ENCODE results near the gene PLA2G7.
"Not testable (repeated sequence)": the region's sequence is repeated elsewhere in the genome, so short reads cannot be mapped to it uniquely, and the experiment has no call there.

The PLA2G7 gene

GRCh38 chr6:46758960-46759753 lies 24.0 kb upstream of the PLA2G7 start:
- Mint-ChIP-seq H3K36me3 (ENCODE audit: low read depth) (no peaks in the 10 kb centered on the region), H3K9me3 (no peaks in the 10 kb centered on the region), H3K27ac (no peak overlapping the region)

GRCh38 chr6:46757214-46757596 lies 22.0 kb upstream of the PLA2G7 start:
- Mint-ChIP-seq H3K27me3 (peaks cover 21% of the 10 kb centered on the region), H3K4me1 (ENCODE audit: low read depth) (no peaks in the 10 kb centered on the region), H3K9me3 (no peaks in the 10 kb centered on the region), H3K27ac (no peak overlapping the region), H3K36me3 (ENCODE audit: low read depth) (no peaks in the 10 kb centered on the region), H3K4me3 (no peak overlapping the region)
- DNase-seq = no peak

More at GRCh38 chr6:46758960-46759753, 24.0 kb upstream of the PLA2G7 start:
- Mint-ChIP-seq H3K27me3 (peaks cover 20% of the 10 kb centered on the region), H3K4me3 (no peak overlapping the region), H3K4me1 (ENCODE audit: low read depth) (no peaks in the 10 kb centered on the region)
- no peak for DNase-seq

GRCh38 chr6:46756469-46757213 lies 21.5 kb upstream of the PLA2G7 start:
- H3K27me3 Mint-ChIP-seq = peaks cover 21% of the 10 kb centered on the region
- H3K4me3 Mint-ChIP-seq = no peak overlapping the region
- H3K9me3 Mint-ChIP-seq = no peaks in the 10 kb centered on the region
- DNase-seq = no peak
- H3K36me3 Mint-ChIP-seq (ENCODE audit: low read depth) = no peaks in the 10 kb centered on the region
- H3K27ac Mint-ChIP-seq = no peak overlapping the region
- H3K4me1 Mint-ChIP-seq (ENCODE audit: low read depth) = no peaks in the 10 kb centered on the region

- no peaks in the 10 kb centered on the region for H3K4me1 Mint-ChIP-seq (ENCODE audit: low read depth)
- no peaks in the 10 kb centered on the region for H3K36me3 Mint-ChIP-seq (ENCODE audit: low read depth)
- peaks cover 16% of the 10 kb centered on the region for H3K27me3 Mint-ChIP-seq
- H3K27ac Mint-ChIP-seq = no peak overlapping the region
- no peak for DNase-seq
- no peaks in the 10 kb centered on the region for H3K9me3 Mint-ChIP-seq
- H3K4me3 Mint-ChIP-seq = no peak overlapping the region
Measured at GRCh38 chr6:46755865-46756264, 20.7 kb upstream of the PLA2G7 start.

GRCh38 chr6:46751658-46752057 lies 16.5 kb upstream of the PLA2G7 start:
- Mint-ChIP-seq H3K27me3 (peaks cover 16% of the 10 kb centered on the region), H3K9me3 (no peaks in the 10 kb centered on the region), H3K36me3 (ENCODE audit: low read depth) (no peaks in the 10 kb centered on the region)

GRCh38 chr6:46749731-46750130 lies 14.6 kb upstream of the PLA2G7 start:
- H3K27ac Mint-ChIP-seq = no peak overlapping the region
- H3K27me3 Mint-ChIP-seq = peaks cover 27% of the 10 kb centered on the region
- H3K4me3 Mint-ChIP-seq = no peak overlapping the region
- no peaks in the 10 kb centered on the region for H3K36me3 Mint-ChIP-seq (ENCODE audit: low read depth)
- no peaks in the 10 kb centered on the region for H3K4me1 Mint-ChIP-seq (ENCODE audit: low read depth)
- DNase-seq = no peak
- H3K9me3 Mint-ChIP-seq = no peaks in the 10 kb centered on the region

More at GRCh38 chr6:46751658-46752057, 16.5 kb upstream of the PLA2G7 start:
- DNase-seq = no peak
- no peak overlapping the region for H3K27ac Mint-ChIP-seq
- no peaks in the 10 kb centered on the region for H3K4me1 Mint-ChIP-seq (ENCODE audit: low read depth)
- H3K4me3 Mint-ChIP-seq = no peak overlapping the region

- Mint-ChIP-seq H3K36me3 (ENCODE audit: low read depth) (no peaks in the 10 kb centered on the region), H3K4me1 (ENCODE audit: low read depth) (no peaks in the 10 kb centered on the region), H3K27me3 (peaks cover 24% of the 10 kb centered on the region), H3K4me3 (no peak overlapping the region), H3K9me3 (no peaks in the 10 kb centered on the region), H3K27ac (no peak overlapping the region)
- DNase-seq = no peak
Measured at GRCh38 chr6:46748940-46749503, 13.8 kb upstream of the PLA2G7 start.

GRCh38 chr6:46746696-46747095 lies 11.5 kb upstream of the PLA2G7 start, which contains the start of gene ANKRD66:
Gene ANKRD66 (plus strand): TSS chr6:46746933. CDS start chr6:46751949, 5,016 bp downstream.
- Mint-ChIP-seq H3K27me3 (peaks cover 23% of the 10 kb centered on the region), H3K4me3 (no peak within 1 kb of the TSS), H3K4me1 (ENCODE audit: low read depth) (no peaks in the 10 kb centered on the region), H3K9me3 (no peaks in the 10 kb centered on the region), H3K27ac (no peak within 1 kb of the TSS), H3K36me3 (ENCODE audit: low read depth) (no peaks in the 10 kb centered on the region)
- no peak for DNase-seq

GRCh38 chr6:46745973-46746372 lies 10.8 kb upstream of the PLA2G7 start:
- Mint-ChIP-seq H3K36me3 (ENCODE audit: low read depth) (no peaks in the 10 kb centered on the region), H3K4me1 (ENCODE audit: low read depth) (no peaks in the 10 kb centered on the region), H3K27me3 (peaks cover 26% of the 10 kb centered on the region), H3K4me3 (no peak overlapping the region), H3K27ac (no peak overlapping the region), H3K9me3 (no peaks in the 10 kb centered on the region)
- DNase-seq = no peak

- not testable (repeated sequence) for H3K36me3 Mint-ChIP-seq (ENCODE audit: low read depth); DNase-seq; H3K9me3 Mint-ChIP-seq; H3K4me1 Mint-ChIP-seq (ENCODE audit: low read depth); H3K27ac Mint-ChIP-seq; H3K4me3 Mint-ChIP-seq
- H3K27me3 Mint-ChIP-seq = peaks cover 26% of the 10 kb centered on the region
Measured at GRCh38 chr6:46744159-46744725, 9.1 kb upstream of the PLA2G7 start.

GRCh38 chr6:46743425-46744158 lies 8.4 kb upstream of the PLA2G7 start:
- Mint-ChIP-seq H3K4me3 (no peak overlapping the region), H3K27ac (no peak overlapping the region), H3K27me3 (peaks cover 23% of the 10 kb centered on the region), H3K4me1 (ENCODE audit: low read depth) (no peaks in the 10 kb centered on the region), H3K36me3 (ENCODE audit: low read depth) (no peaks in the 10 kb centered on the region), H3K9me3 (no peaks in the 10 kb centered on the region)
- DNase-seq = no peak

- no peak for DNase-seq
- Mint-ChIP-seq H3K4me1 (ENCODE audit: low read depth) (no peaks in the 10 kb centered on the region), H3K36me3 (ENCODE audit: low read depth) (no peaks in the 10 kb centered on the region), H3K27ac (no peak overlapping the region), H3K27me3 (peaks cover 34% of the 10 kb centered on the region), H3K4me3 (no peak overlapping the region), H3K9me3 (no peaks in the 10 kb centered on the region)
Measured at GRCh38 chr6:46741910-46742309, 6.7 kb upstream of the PLA2G7 start.

- no peaks in the 10 kb centered on the region for H3K36me3 Mint-ChIP-seq (ENCODE audit: low read depth)
- DNase-seq = no peak
- H3K27ac Mint-ChIP-seq = no peak overlapping the region
- H3K27me3 Mint-ChIP-seq = peaks cover 36% of the 10 kb centered on the region
- H3K4me3 Mint-ChIP-seq = no peak overlapping the region
- H3K9me3 Mint-ChIP-seq = no peaks in the 10 kb centered on the region
- H3K4me1 Mint-ChIP-seq (ENCODE audit: low read depth) = no peaks in the 10 kb centered on the region
Measured at GRCh38 chr6:46741482-46741881, 6.3 kb upstream of the PLA2G7 start.

GRCh38 chr6:46736906-46737305 lies 1.7 kb upstream of the PLA2G7 start:
- Mint-ChIP-seq H3K4me3 (no peak overlapping the region), H3K9me3 (no peaks in the 10 kb centered on the region), H3K4me1 (ENCODE audit: low read depth) (peaks cover 2% of the 10 kb centered on the region), H3K36me3 (ENCODE audit: low read depth) (no peaks in the 10 kb centered on the region), H3K27ac (no peak overlapping the region), H3K27me3 (peaks cover 63% of the 10 kb centered on the region)
- DNase-seq = no peak

Measured in activated T-cell treated with anti-CD3 and anti-CD28 coated beads, Interleukin-2, amount 50 U/mL, for 24 hours (primary cell).